Psoas muscle (tissue), 8 donors: ENCODE measurements around the gene C10orf105. TPM values are rescaled to one million over a fixed set of nuclear protein-coding genes. Genes with fewer than 3 reads are reported as not detected.

Source experiments
- ATAC-seq, 4 donors: fragments of 200-7000 bp; cut with Tn5 transposase; one replicate each; pipeline ENCODE4 v1.9.1; 2020; ENCODE audit warnings: moderate library complexity in 3 of 4, mild to moderate bottlenecking in 2 of 4
- DNase-seq, 2 donors: peaks; one replicate each; pipeline ENCODE4 v3.0.0-alpha.2; 2020
- H3K27ac ChIP-seq: fragments of 200-600 bp; one replicate; pipeline ENCODE4 v1.8.0; 2022
- H3K27me3 ChIP-seq, 3 donors: fragments of 200-600 bp in 1 of 3; one replicate each; pipeline versions ENCODE4 v1.6.1 to v1.8.0; 2013 to 2022; ENCODE audit warnings: low read length in 2 of 3, mild to moderate bottlenecking in 2 of 3, moderate library complexity in 1 of 3; ENCODE audit not compliant: insufficient read depth in 3 of 3
- H3K36me3 ChIP-seq, 2 donors: fragments of 200-600 bp in 1 of 2; one replicate each; pipeline versions ENCODE4 v1.6.1 to v1.8.0; 2013 to 2022; ENCODE audit warnings: low read depth in 1 of 2, mild to moderate bottlenecking in 1 of 2, moderate library complexity in 1 of 2; ENCODE audit not compliant: insufficient read depth in 1 of 2
- H3K4me1 ChIP-seq: fragments of 200-600 bp; one replicate; pipeline ENCODE4 v1.8.0; 2022
- H3K4me3 ChIP-seq: fragments of 200-600 bp; one replicate; pipeline ENCODE4 v1.8.0; 2022; ENCODE audit warnings: mild to moderate bottlenecking
- H3K9me3 ChIP-seq: fragments of 200-600 bp; one replicate; pipeline ENCODE4 v1.8.0; 2022
- WGBS, 3 donors: extraction: QIAGEN DNeasy Blood & Tissue Kit; methylation state at CpG; one replicate each; pipeline versions ENCODE4 v1.1.6 to v1.1.7; 2013; 5-methylcytosine and 5-hydroxymethylcytosine counted together
- intact Hi-C, 2 donors: fragments of 100-400 bp; cut with DNase I; formaldehyde crosslinking; loops; one replicate each; pipeline versions ENCODE4 v1.11.0 to v1.14.2; 2022
- polyA plus RNA-seq, 3 donors: library from polyadenylated mRNA; stranded (reverse); fragments of 200-250 nt; gene quantifications; one replicate each; pipeline ENCODE4 v1.2.3, GENCODE V29; 2013
- total RNA-seq, 4 donors: library from RNA; stranded (reverse); fragmentation: NEBNext Ultra II Directional in 2 of 4; extraction: Animal tissue kit (Norgen Biotek cat#: 25700) in 2 of 4; gene quantifications; one replicate each; pipeline versions ENCODE4 v1.2.1 to v1.2.4, GENCODE V29; 2021 to 2023
- TF ChIP-seq, protein P1 (sequence below): fragments of 200-600 bp; IDR thresholded peaks from one replicate; pipeline ENCODE4 v1.8.0; 2022; ENCODE audit warnings: antibody characterized with exemption
- donor health status: healthy with polysubstance abuse.
- donor health status: DM: no; HTN: no; CAD: no; lungs with moderate emphysema.
- donor health status: Bipolar disorder and iron deficiency.
- donor health status: healthy.
- donor health status: DM: yes; HTN: yes; CAD: no.
- donor health status: DM: no; HTN: no; CAD: no.
- donor health status: DM: no; HTN: no; CAD: no.
- donor health status: DM: yes; HTN: yes; CAD: no.

Gene C10orf105
- total and polyA plus RNA-seq, 7 donors = 0.01 to 0.03 (median 0.03) TPM; not detected in 4

DNA sequence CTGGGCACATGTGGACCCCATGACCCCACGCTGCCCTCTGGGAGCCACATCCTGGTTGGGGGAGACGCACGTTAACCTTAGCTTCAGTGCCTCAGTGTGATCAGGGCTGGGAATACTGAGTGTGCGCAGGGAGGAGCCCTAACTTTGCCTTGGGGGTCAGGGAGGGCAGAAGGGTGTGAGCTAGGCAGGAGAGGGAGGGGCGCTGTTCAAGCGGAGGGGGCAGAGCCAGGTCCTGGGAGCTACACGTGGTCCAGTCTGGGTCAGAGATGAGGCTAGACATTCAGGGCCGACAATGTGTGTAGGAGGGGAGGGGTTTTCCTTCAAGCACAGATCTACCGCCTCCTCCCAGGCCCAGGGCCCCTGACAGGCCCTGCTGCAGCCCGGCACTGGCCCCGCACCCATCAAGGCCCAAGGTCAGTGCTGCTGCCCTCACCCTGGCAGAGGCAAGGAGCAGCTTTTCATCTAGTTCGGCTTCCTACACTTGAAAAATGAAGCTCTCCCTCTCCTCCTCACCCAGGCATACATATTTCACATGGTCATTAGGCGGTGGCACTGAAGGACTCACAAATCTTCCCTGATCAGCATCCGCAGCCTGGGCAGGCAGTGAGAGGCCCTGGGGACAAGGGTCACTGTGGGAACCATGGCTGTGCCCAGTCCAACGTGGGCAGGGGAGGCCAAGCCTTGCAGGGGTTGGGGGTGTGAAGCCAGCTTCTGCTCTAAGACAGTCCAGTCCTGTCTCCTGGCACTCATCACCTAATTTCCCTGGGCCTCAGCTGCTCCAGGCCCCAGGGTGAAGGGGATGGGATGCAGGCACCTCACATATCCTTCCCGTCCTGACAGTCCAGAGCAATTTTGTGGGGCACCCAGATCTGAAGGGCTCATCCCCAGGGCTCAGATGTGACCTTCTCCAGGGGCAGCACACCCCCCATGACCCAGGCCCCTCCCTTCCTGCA is 47.3 kb downstream of the C10orf105 start:
- TF ChIP-seq, protein P1, sequence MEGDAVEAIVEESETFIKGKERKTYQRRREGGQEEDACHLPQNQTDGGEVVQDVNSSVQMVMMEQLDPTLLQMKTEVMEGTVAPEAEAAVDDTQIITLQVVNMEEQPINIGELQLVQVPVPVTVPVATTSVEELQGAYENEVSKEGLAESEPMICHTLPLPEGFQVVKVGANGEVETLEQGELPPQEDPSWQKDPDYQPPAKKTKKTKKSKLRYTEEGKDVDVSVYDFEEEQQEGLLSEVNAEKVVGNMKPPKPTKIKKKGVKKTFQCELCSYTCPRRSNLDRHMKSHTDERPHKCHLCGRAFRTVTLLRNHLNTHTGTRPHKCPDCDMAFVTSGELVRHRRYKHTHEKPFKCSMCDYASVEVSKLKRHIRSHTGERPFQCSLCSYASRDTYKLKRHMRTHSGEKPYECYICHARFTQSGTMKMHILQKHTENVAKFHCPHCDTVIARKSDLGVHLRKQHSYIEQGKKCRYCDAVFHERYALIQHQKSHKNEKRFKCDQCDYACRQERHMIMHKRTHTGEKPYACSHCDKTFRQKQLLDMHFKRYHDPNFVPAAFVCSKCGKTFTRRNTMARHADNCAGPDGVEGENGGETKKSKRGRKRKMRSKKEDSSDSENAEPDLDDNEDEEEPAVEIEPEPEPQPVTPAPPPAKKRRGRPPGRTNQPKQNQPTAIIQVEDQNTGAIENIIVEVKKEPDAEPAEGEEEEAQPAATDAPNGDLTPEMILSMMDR = no peak
- Histone ChIP-seq H3K27me3 (no peaks in the 10 kb centered on the region), H3K27ac (no peak overlapping the region), H3K4me3 (no peak overlapping the region), H3K9me3 (no peaks in the 10 kb centered on the region), H3K4me1 (no peaks in the 10 kb centered on the region), H3K36me3 (no peaks in the 10 kb centered on the region)
- 82 to 84% (median 83%) methylated on average over 16 of the region's 16 CpGs for WGBS, 3 donors
- intact Hi-C loops = no loop called here
- DNase-seq = no peak
- no peak for ATAC-seq

DNA sequence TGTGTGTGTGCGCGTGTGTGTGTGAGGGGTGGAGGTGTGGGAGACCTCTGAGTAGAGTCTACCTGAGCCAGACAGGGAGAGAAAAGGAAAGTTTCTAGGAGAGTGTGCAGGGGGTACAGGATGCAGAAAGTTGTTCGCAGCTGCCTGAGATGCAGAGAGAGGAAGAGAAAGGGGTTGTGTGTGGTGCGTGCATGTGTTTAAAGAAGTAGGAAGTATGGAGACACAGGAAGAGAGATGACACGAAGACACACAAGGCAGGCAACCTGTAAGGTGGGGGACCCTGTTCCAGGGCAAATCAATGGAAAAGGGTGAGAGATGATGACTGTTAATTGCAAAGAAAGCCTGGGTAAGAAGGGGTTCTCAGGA is 52.2 kb downstream of the C10orf105 start:
- 50 to 57% (median 56%) methylated on average over 5 of the region's 5 CpGs for WGBS, 3 donors
- Histone ChIP-seq H3K9me3 (no peaks in the 10 kb centered on the region), H3K36me3 (no peaks in the 10 kb centered on the region), H3K4me3 (no peak overlapping the region), H3K27me3 (no peaks in the 10 kb centered on the region), H3K4me1 (no peaks in the 10 kb centered on the region), H3K27ac (no peak overlapping the region)
- intact Hi-C loops = no loop called here
- DNase-seq = no peak
- TF ChIP-seq, protein P1 = no peak
- ATAC-seq = no peak

DNA sequence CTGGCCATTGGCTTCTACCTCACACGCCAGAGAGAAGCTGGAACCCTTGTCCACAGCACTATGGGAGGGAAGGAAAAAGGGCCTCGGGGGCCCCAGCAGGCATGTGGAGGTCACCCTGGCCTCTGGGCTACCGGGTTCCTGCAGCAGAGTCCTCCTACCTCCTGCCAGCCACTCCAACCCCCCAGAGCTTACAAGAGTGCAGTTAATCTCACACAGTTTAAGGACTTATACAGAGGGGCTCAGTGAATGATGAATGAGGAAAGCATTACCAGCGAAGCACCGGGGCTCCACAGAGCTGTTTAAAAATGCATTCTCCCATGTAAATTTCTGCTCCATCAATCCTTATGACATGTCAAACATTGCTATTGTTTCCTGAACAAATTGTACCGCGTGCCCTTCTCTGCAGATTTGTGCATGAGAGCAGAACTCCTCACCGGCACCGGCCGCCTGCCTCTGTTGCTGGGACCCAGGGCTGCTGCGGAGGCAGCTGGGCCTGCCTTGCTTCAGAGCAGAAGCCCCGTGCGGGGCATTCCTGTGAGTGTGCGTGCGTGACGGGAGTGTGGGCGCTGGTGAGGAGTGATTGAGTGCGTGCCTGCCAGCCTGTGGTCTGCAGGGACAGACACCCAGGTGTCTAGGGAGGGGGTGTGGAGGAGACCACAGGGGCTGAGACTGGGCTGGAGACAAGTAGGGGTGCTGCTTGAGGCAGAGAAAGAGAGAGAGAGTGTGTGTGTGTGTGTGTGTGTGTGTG is 52.8 kb downstream of the C10orf105 start:
- ATAC-seq = no peak
- no peaks in the 10 kb centered on the region for H3K27me3 ChIP-seq
- TF ChIP-seq, protein P1 = no peak
- H3K4me3 ChIP-seq = no peak overlapping the region
- intact Hi-C loops = no loop called here
- H3K4me1 ChIP-seq = no peaks in the 10 kb centered on the region
- H3K27ac ChIP-seq = no peak overlapping the region
- no peak for DNase-seq
- 76 to 85% (median 79%) methylated on average over 18 of the region's 18 CpGs for WGBS, 3 donors
- H3K36me3 ChIP-seq = no peaks in the 10 kb centered on the region
- no peaks in the 10 kb centered on the region for H3K9me3 ChIP-seq

DNA sequence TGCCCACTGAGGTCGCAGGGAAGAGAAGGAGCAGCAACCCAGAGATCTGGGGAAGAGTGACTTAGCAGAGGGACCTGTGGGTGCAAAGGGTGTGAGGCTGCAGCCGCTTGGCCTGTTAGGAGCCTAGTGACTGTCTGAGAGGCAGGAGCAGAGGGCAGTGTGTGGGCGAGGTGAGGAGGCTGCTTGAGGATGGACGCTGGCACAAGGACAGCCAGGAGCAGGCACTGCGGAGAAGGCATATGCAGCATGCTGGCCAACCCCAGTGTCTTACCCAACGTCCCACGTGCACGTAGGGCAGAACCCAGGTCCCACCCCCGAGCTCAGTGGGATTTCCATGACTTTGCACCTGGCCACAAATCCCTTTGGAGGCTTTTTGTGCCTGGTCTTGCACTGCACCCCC is 54.1 kb downstream of the C10orf105 start:
- ATAC-seq = no peak

More for the DNA sequence above, 54.1 kb downstream of the C10orf105 start:
- no peak overlapping the region for H3K4me3 ChIP-seq
- H3K9me3 ChIP-seq = no peaks in the 10 kb centered on the region
- no peak for DNase-seq
- H3K4me1 ChIP-seq = no peaks in the 10 kb centered on the region
- H3K36me3 ChIP-seq = no peaks in the 10 kb centered on the region
- H3K27ac ChIP-seq = no peak overlapping the region
- 74 to 85% (median 76%) methylated on average over 9 of the region's 9 CpGs for WGBS, 3 donors
- intact Hi-C loops = no loop called here
- no peaks in the 10 kb centered on the region for H3K27me3 ChIP-seq
- TF ChIP-seq, protein P1 = no peak
